Activated CD4-positive, CD25-positive, alpha-beta regulatory T cell treated with anti-CD3 and anti-CD28 coated beads, Interleukin-2, amount 50 U/mL, for 24 hours (primary cell): ENCODE results near the gene RDH11.

Experiments used
- ATAC-seq, 2 donors: fragments of 150-1000 bp; cut with Tn5 transposase; one replicate each; pipeline ENCODE4 v1.10.0; 2021; ENCODE audit warnings: mild to moderate bottlenecking in 1 of 2, moderate library complexity in 1 of 2

Gene RDH11

DNA sequence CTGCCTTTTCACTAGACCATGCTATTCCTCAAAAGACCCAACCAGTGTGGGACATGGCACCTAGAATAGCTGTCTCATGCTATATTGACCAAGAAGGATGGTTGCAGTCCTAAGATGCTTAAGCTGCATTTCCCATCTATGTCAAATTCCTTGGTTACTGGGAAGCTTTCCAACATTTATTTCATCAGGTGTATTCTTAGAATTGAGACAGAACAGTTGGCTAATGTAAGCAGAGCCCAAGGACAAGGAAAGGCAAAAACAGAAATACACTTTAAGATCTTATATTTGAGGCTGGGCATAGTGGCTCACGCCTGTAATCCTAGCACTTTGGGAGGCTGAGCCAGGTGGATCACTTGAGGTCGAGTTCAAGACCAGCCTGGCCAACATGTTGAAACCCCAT is 51.1 kb downstream of the RDH11 start:
- no peak for ATAC-seq

DNA sequence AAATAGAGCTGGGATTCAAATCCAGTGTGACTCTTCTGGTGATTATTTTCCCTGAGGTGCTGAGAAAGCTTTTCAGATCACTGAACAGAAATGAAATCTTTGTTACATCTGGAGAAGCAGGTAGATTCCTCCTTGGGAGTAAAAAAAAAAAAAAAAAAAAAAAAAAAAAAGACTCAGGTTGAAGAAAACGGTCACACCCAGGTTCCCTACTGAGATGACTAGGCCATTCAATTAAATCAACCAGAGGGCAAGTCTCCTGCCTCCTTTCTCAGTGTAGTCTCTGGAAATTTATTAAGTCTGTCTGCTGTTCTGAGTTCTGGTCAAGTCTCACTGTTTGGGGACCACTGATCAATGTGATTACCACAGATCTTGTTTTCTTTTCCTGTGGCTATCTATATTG is 51.9 kb downstream of the RDH11 start:
- ATAC-seq = no peak

GRCh38 chr14:67641902-67642749 is 53.4 kb downstream of the RDH11 start:
- ATAC-seq = peak; percentile 86 to 87

DNA sequence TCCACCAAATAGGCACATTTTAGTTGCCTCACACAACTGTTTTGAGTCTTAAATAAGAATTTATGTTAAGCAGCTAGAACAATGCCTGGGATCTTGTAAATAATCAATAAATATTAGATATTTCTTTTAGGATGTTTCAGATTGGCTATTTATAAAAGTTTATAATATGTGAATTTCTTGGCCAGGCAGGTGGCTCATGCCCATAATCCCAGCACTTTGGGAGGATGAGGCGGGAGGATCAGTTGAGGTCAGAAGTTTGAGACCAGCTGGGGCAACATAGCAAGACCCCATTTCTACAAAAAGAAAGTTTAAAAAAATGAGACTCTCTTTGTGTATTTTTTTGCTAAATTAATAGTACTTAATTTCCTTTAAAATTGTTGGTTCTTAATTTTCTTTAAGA is 54.1 kb downstream of the RDH11 start:
- no peak for ATAC-seq

DNA sequence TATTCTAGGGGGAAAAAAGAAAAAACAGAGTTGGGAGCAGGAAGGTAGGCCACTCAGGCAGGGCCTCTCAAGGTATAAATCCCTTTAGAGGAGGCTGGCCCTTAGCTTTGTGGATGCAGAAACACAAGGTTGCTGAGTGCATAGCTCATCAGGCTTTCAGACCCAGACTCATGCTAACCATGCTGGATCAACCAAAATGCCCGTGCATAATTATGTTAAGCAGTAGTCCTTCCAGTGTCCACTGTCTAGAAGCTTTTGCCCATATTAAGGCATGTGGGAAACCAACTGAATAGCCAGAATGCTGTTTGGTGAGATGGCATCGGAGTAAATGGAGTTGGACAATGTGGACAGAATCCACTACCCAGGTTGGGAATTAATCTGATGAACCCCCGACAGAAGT is 56.9 kb downstream of the RDH11 start:
- no peak for ATAC-seq

- ATAC-seq = peak in 1 of 2 donors; percentile 13
Observed at GRCh38 chr14:67636361-67636919, 59.1 kb downstream of the RDH11 start.

DNA sequence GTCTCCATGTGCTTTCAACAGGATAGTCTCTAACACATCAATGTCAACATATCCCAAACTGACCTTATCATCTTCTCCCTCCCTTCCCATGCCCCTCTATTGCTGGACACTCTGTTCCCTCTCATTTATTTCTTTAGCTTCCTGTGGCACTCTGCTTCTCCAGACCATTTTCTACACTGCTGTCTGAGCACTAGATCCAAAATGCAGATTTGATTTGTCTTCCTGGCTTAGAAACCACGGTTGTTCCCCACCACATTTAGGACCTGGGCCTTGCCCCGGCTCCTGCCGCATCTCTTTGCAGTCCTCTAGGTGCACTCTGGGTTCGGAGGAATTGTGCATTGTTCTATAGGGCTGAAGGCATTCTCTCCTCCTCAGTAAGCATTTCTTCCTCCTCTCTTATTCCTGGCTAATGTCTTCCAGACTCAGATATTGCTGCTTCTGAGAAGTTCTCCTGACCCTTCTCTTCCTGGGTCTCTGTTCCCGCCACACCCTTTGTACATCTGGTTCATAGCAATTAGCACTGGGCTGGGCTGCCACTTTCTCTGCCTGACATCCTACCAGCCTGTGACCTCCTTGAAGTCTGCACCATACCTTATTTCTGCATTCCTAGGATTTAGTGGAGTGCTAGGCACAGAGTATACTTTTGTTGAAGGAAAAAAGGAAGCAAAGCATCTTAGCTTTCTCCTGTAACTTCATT is 62.0 kb downstream of the RDH11 start:
- no peak for ATAC-seq

DNA sequence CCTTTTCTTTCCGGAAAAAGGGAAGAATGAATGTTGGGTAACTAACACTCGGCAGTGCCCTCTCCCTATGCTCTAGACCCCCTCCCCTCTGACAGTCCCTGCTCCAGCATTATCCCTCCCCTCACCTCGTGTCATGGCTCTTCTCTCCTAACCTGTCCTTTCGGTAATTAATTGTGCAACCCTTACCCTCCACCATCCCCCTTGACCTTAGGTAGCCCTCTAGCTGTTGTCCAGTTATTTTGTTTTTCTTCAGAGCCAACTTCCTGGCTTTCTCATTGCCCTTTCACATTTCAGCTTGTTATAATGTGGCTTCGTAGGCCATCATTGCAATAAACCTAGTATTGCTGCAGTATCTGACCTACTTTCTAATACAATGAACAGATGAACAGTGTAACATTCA is 64.6 kb downstream of the RDH11 start:
- no peak for ATAC-seq

GRCh38 chr14:67630186-67630585 is 65.4 kb downstream of the RDH11 start:
- ATAC-seq = no peak

- ATAC-seq = no peak
Observed at GRCh38 chr14:67627519-67627918, 68.0 kb downstream of the RDH11 start.
